IMR-90 (cell line): Measurements from ENCODE around the gene MCF2L. TPM values are rescaled to one million over a fixed set of nuclear protein-coding genes. Genes with fewer than 3 reads are reported as not detected.

Experiments
- ATAC-seq: fragments of 200-7000 bp; cut with Tn5 transposase; 2 replicates; pipeline ENCODE4 v1.9.1; 2020; ENCODE audit warnings: low read depth, mild to moderate bottlenecking, moderate library complexity
- BruUV-seq: library from RNA; stranded (reverse); fragments of 400-500 nt; replicated peaks from 2 replicates; lab custom pipeline; 2021; lab: Mats Ljungman, UMichigan
- CTCF ChIA-PET: fragments of 300-600 bp; formaldehyde crosslinking; extraction: SDS; loops from one replicate; lab custom pipeline; 2021; ENCODE audit warnings: antibody characterized with exemption; lab: Yijun Ruan, JAX
- POLR2A ChIA-PET: fragments of 300-600 bp; sonication (Branson Sonifier 250); formaldehyde crosslinking; loops from one replicate; lab custom pipeline; 2022; ENCODE audit warnings: antibody characterized with exemption; ENCODE audit not compliant: unreplicated experiment; lab: Charles Lee
- DNase-seq: peaks from one replicate; pipeline ENCODE4 v3.0.0; 2013
- H2AFZ ChIP-seq: replicated peaks from 2 replicates; pipeline ENCODE3; 2013; ENCODE audit warnings: low read length, mild to moderate bottlenecking; ENCODE audit not compliant: poor library complexity
- H2AK5ac ChIP-seq: 2 replicates; pipeline ENCODE4 v1.6.1; 2013; ENCODE audit warnings: low read depth, low read length, inconsistent platforms
- H2AK9ac ChIP-seq: replicated peaks from 2 replicates; pipeline ENCODE3; 2013; ENCODE audit warnings: mild to moderate bottlenecking, low read depth, low read length, moderate library complexity; ENCODE audit not compliant: poor library complexity
- H2BK120ac ChIP-seq: 2 replicates; pipeline ENCODE4 v1.6.1; 2013; ENCODE audit warnings: low read depth, low read length, inconsistent platforms
- H2BK15ac ChIP-seq: 3 replicates; pipeline ENCODE4 v1.6.1; 2013; ENCODE audit warnings: low read depth, low read length, inconsistent platforms
- H2BK20ac ChIP-seq: 2 replicates; pipeline ENCODE4 v1.6.1; 2013; ENCODE audit warnings: low read depth, mild to moderate bottlenecking, inconsistent platforms, low read length, moderate library complexity
- H2BK5ac ChIP-seq: 2 replicates; pipeline ENCODE4 v1.6.1; 2013; ENCODE audit warnings: mild to moderate bottlenecking, low read depth, low read length, inconsistent platforms; ENCODE audit not compliant: poor library complexity, severe bottlenecking
- H3K14ac ChIP-seq: replicated peaks from 2 replicates; pipeline ENCODE4 v1.6.1; 2013; ENCODE audit warnings: low read depth, low read length, inconsistent platforms
- H3K18ac ChIP-seq: 2 replicates; pipeline ENCODE4 v1.6.1; 2013; ENCODE audit warnings: low read depth, low read length, control low read depth
- H3K23ac ChIP-seq: 2 replicates; pipeline ENCODE4 v1.6.1; 2013; ENCODE audit warnings: low read depth, low read length, inconsistent platforms
- H3K27ac ChIP-seq: 2 replicates; pipeline ENCODE4 v1.5.1; 2013; ENCODE audit warnings: mild to moderate bottlenecking, control low read depth, low read length; ENCODE audit not compliant: insufficient read depth
- H3K27me3 ChIP-seq: 2 replicates; pipeline ENCODE4 v1.6.1; 2013; ENCODE audit warnings: low read length; ENCODE audit not compliant: control insufficient read depth, insufficient read depth
- H3K36me3 ChIP-seq: 2 replicates; pipeline ENCODE4 v1.6.1; 2013; ENCODE audit warnings: low read length, mixed read lengths; ENCODE audit not compliant: control insufficient read depth, insufficient read depth
- H3K4ac ChIP-seq: 2 replicates; pipeline ENCODE4 v1.6.1; 2013; ENCODE audit warnings: low read depth, low read length, inconsistent platforms
- H3K4me1 ChIP-seq: 2 replicates; pipeline ENCODE4 v1.6.1; 2013; ENCODE audit warnings: low read length, mixed read lengths; ENCODE audit not compliant: control insufficient read depth, insufficient read depth
- H3K4me2 ChIP-seq: 2 replicates; pipeline ENCODE4 v1.6.1; 2013; ENCODE audit warnings: low read depth, mild to moderate bottlenecking, control low read depth, low read length, moderate library complexity
- H3K4me3 ChIP-seq: 2 replicates; pipeline ENCODE4 v1.5.1; 2013; ENCODE audit warnings: low read depth, mild to moderate bottlenecking, control low read depth, low read length, moderate library complexity; ENCODE audit not compliant: insufficient read depth
- H3K56ac ChIP-seq: 2 replicates; pipeline ENCODE4 v1.6.1; 2013; ENCODE audit warnings: low read length, inconsistent platforms; ENCODE audit not compliant: insufficient read depth; ENCODE audit errors: extremely low read depth
- H3K79me1 ChIP-seq, 2 experiments: 2 replicates each; pipeline ENCODE4 v1.6.1; 2013; ENCODE audit warnings: low read length in 2 of 2, inconsistent platforms in 1 of 2, low read depth in 1 of 2
- H3K9ac ChIP-seq: 2 replicates; pipeline ENCODE4 v1.6.1; 2013; ENCODE audit warnings: low read depth, low read length, control low read depth
- H3K9me1 ChIP-seq: 2 replicates; pipeline ENCODE4 v1.6.1; 2013; ENCODE audit warnings: low read length, inconsistent platforms; ENCODE audit not compliant: insufficient read depth
- H3K9me3 ChIP-seq: 2 replicates; pipeline ENCODE4 v1.6.1; 2013; ENCODE audit warnings: low read length; ENCODE audit not compliant: control insufficient read depth, insufficient read depth
- H4K20me1 ChIP-seq: 2 replicates; pipeline ENCODE4 v1.6.1; 2013; ENCODE audit warnings: low read length, inconsistent platforms; ENCODE audit not compliant: insufficient read depth
- H4K5ac ChIP-seq: 2 replicates; pipeline ENCODE4 v1.6.1; 2013; ENCODE audit warnings: mild to moderate bottlenecking, low read depth, low read length, control low read depth
- H4K8ac ChIP-seq, 2 experiments: 2 replicates each; pipeline ENCODE4 v1.6.1; 2013; ENCODE audit warnings: low read depth in 2 of 2, low read length in 2 of 2, control low read depth in 1 of 2, inconsistent platforms in 1 of 2
- H4K91ac ChIP-seq: 2 replicates; pipeline ENCODE4 v1.6.1; 2013; ENCODE audit warnings: low read depth, low read length, inconsistent platforms; ENCODE audit not compliant: insufficient read depth
- MAFK ChIP-seq: IDR thresholded peaks from 2 replicates; pipeline ENCODE4 v1.6.1; 2012; ENCODE audit warnings: low read depth, low read length, improper control_type of control experiment
- POLR2A ChIP-seq: IDR thresholded peaks from 2 replicates; pipeline ENCODE4 v1.6.1; 2012; ENCODE audit warnings: mild to moderate bottlenecking, low read depth, low read length
- RFX5 ChIP-seq: IDR thresholded peaks from 2 replicates; pipeline ENCODE4 v1.8.0; 2012; ENCODE audit warnings: low read depth, mild to moderate bottlenecking, low read length, moderate library complexity
- SMC3 ChIP-seq: fragments of 150-350 bp; IDR thresholded peaks from 2 replicates; pipeline ENCODE4 v1.6.1; 2016; ENCODE audit warnings: low read depth, mild to moderate bottlenecking, antibody characterized with exemption, low read length, moderate library complexity
- WGBS, 2 experiments: methylation state at CpG; one replicate each; pipeline versions ENCODE4 v1.1.5 to v1.1.7; 2013; ENCODE audit warnings: missing lambda C conversion rate in 2 of 2; ENCODE audit not compliant: insufficient read length in 1 of 2; ENCODE audit errors: extremely low coverage in 2 of 2; 5-methylcytosine and 5-hydroxymethylcytosine counted together
- dilution Hi-C: fragments of 300-500 bp; cut with HindIII; formaldehyde crosslinking; loops from one replicate; pipeline ENCODE4 v1.14.3; 2018; ENCODE audit warnings: low sequenced_read_pairs; ENCODE audit not compliant: unreplicated experiment
- in situ Hi-C: fragments of 300-500 bp; cut with MboI; formaldehyde crosslinking; loops from 3 replicates; pipeline ENCODE4 v1.14.3; 2019; ENCODE audit warnings: low sequenced_read_pairs, inconsistent platforms, mixed read lengths
- intact Hi-C: fragments of 100-400 bp; cut with micrococcal nuclease; formaldehyde crosslinking; loops from 2 replicates; pipeline ENCODE4 v1.10.0; 2022
- polyA plus RNA-seq, 3 experiments: library from polyadenylated mRNA; depleted of rRNA; stranded (reverse); fragments of >200 nt; gene quantifications; 2 replicates each; pipeline ENCODE4 v1.2.3, GENCODE V29; 2012; ENCODE audit warnings: low replicate concordance in 1 of 3
- total RNA-seq: library from RNA; depleted of rRNA; stranded (reverse); fragments of >200 nt; gene quantifications from 2 replicates; pipeline ENCODE4 v1.2.3, GENCODE V29; 2012

The MCF2L gene
- total and polyA plus RNA-seq, 2 of the 4 experiments (the other 2 are of a cell fraction) = 0.18 TPM; not detected in 1

DNA sequence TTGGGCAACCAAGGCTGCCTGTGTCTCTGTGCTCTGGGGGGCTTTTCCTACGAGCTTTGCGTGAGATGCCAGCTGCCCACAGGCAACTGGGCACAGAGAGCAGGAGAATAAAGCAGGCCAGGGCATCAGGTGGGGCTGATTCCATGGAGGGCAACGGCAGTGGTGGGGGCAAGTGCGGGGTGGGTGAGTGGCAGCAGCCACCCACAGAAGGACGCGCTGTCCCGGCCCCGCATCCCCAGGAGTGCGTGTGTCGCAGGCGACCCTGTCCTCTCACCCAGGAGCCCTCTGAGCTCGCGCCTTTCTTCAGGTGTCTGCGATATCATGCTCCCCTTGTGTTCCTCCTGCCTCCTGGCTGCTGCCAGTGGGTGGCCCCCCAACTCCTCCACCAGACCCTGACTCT, 67.4 kb downstream of the MCF2L start:
- H3K27me3 ChIP-seq = peaks cover 10% of the 10 kb centered on the region
- DNase-seq = no peak
- H3K9ac ChIP-seq = no peak overlapping the region
- H3K9me1 ChIP-seq = no peaks in the 10 kb centered on the region
- no TSS peak for BruUV-seq
- H2BK20ac ChIP-seq = no peak overlapping the region
- ATAC-seq = no peak
- WGBS, 2 experiments = 94% methylated on average over 11 of the region's 14 CpGs; no CpG with 5 or more reads in 1 of the 2 experiments
- H2BK15ac ChIP-seq = no peak overlapping the region
- no peaks in the 10 kb centered on the region for H3K36me3 ChIP-seq
- H4K91ac ChIP-seq = no peak overlapping the region
- no peak overlapping the region for H2AK5ac ChIP-seq
- H4K8ac ChIP-seq = no peak overlapping the region
- H2BK5ac ChIP-seq = no peak overlapping the region
- H3K9me3 ChIP-seq = no peaks in the 10 kb centered on the region
- no peaks in the 10 kb centered on the region for H4K20me1 ChIP-seq
- H2AFZ ChIP-seq = no peak overlapping the region
- no peak overlapping the region for H4K5ac ChIP-seq
- no peak overlapping the region for H3K56ac ChIP-seq
- in situ Hi-C loops (loop anchor here (5.0 kb wide), 1 partner anchor 196 kb away; no protein-coding TSS in a partner anchor), intact Hi-C loops (loop anchor here (5.0 kb wide), 1 partner anchor 181 kb away; no protein-coding TSS in a partner anchor), dilution Hi-C loops (no loop called here)
- TF ChIP-seq SMC3 (no peak), POLR2A (no peak), MAFK (no peak), RFX5 (no peak)
- ChIA-PET POLR2A (no interaction called here), CTCF (no interaction called here)
- H3K4me1 ChIP-seq = no peaks in the 10 kb centered on the region
- no peak overlapping the region for H3K4me2 ChIP-seq
- no peaks in the 10 kb centered on the region for H3K79me1 ChIP-seq
- H2AK9ac ChIP-seq = no peak overlapping the region
- no peak overlapping the region for H3K18ac ChIP-seq
- H3K23ac ChIP-seq = no peak overlapping the region
- H3K27ac ChIP-seq = no peak overlapping the region
- H3K4me3 ChIP-seq = no peak overlapping the region
- H3K4ac ChIP-seq = no peak overlapping the region
- no peak overlapping the region for H2BK120ac ChIP-seq
- H3K14ac ChIP-seq = no peak overlapping the region
